ENCODE results near the gene MMP14. TPM values are rescaled to one million over a fixed set of nuclear protein-coding genes. Genes with fewer than 3 reads are reported as not detected.

The MMP14 gene
- total and polyA plus RNA-seq, 2 experiments from 2014 or later, result 1.8 to 48.1 TPM

- Histone ChIP-seq H3K27ac (no peak overlapping the region), H3K9me3 (ENCODE audit: low read depth) (no peaks in the 10 kb centered on the region), H3K36me3 (no peaks in the 10 kb centered on the region), H3K4me3 (no peak overlapping the region), H3K4me1 (ENCODE audit: low read depth) (peaks cover 4% of the 10 kb centered on the region), H3K27me3 (no peaks in the 10 kb centered on the region)
- no peak for DNase-seq (ENCODE audit: low read depth in 1 of 2, low spot score in 1 of 2)
- TF ChIP-seq CTCF (IDR thresholded peaks at IDR 0.05; ENCODE audit: low read depth, low read length), result peak; percentile 36
Observed at GRCh38 chr14:22865424-22866405, 29.3 kb downstream of the MMP14 start.

GRCh38 chr14:22866874-22867273, 30.5 kb downstream of the MMP14 start:
- H3K4me1 ChIP-seq (ENCODE audit: low read depth), result peaks cover 6% of the 10 kb centered on the region
- H3K9me3 ChIP-seq (ENCODE audit: low read depth), result no peaks in the 10 kb centered on the region
- TF ChIP-seq CTCF (IDR thresholded peaks at IDR 0.05; ENCODE audit: low read depth, low read length), result no peak
- H3K36me3 ChIP-seq, result no peaks in the 10 kb centered on the region
- H3K27me3 ChIP-seq, result no peaks in the 10 kb centered on the region
- DNase-seq (ENCODE audit: low read depth in 1 of 2, low spot score in 1 of 2), result no peak
- no peak overlapping the region for H3K4me3 ChIP-seq
- H3K27ac ChIP-seq, result no peak overlapping the region

GRCh38 chr14:22870811-22871223, 34.4 kb downstream of the MMP14 start:
- Histone ChIP-seq H3K36me3 (peaks cover 15% of the 10 kb centered on the region), H3K4me1 (ENCODE audit: low read depth) (peaks cover 6% of the 10 kb centered on the region), H3K4me3 (peak overlapping the region; percentile 61), H3K27ac (peak overlapping the region; percentile 90), H3K9me3 (ENCODE audit: low read depth) (no peaks in the 10 kb centered on the region), H3K27me3 (no peaks in the 10 kb centered on the region)
- no peak for DNase-seq (ENCODE audit: low read depth in 1 of 2, low spot score in 1 of 2)
- no peak for TF ChIP-seq CTCF (IDR thresholded peaks at IDR 0.05; ENCODE audit: low read depth, low read length)

GRCh38 chr14:22871224-22872032, 35.0 kb downstream of the MMP14 start, which contains the start of gene LRP10:
Gene LRP10, plus strand, starts transcription at chr14:22871740. Its CDS starts 564 bp downstream, at chr14:22872304.
- Histone ChIP-seq H3K36me3 (peaks cover 17% of the 10 kb centered on the region), H3K9me3 (ENCODE audit: low read depth) (no peaks in the 10 kb centered on the region), H3K4me1 (ENCODE audit: low read depth) (peaks cover 6% of the 10 kb centered on the region)

More at GRCh38 chr14:22871224-22872032, 35.0 kb downstream of the MMP14 start, which contains the start of gene LRP10:
- H3K27me3 ChIP-seq, result no peaks in the 10 kb centered on the region
- peak within 1 kb of the TSS; percentile 61 for H3K4me3 ChIP-seq
- H3K27ac ChIP-seq, result peak within 1 kb of the TSS; percentile 90
- peak; percentile 90 to 97 for DNase-seq (ENCODE audit: low read depth in 1 of 2, low spot score in 1 of 2)
- TF ChIP-seq CTCF (IDR thresholded peaks at IDR 0.05; ENCODE audit: low read depth, low read length), result no peak
